Mesenchymal stem cell (in vitro differentiated cells and primary cell): ENCODE measurements around the gene SLC16A6.
"Not testable (repeated sequence)": the region's sequence is repeated elsewhere in the genome, so short reads cannot be mapped to it uniquely, and the experiment has no call there.

Experiments used
- DNase-seq: peaks from one replicate; pipeline ENCODE4 v3.0.0-alpha.2; 2013
- H2AFZ ChIP-seq: one replicate; pipeline ENCODE4 v1.6.1; 2013; ENCODE audit warnings: low read depth, mild to moderate bottlenecking, control low read depth, inconsistent platforms, low read length, moderate library complexity
- H2AK5ac ChIP-seq: 2 replicates; pipeline ENCODE4 v1.6.1; 2013; ENCODE audit warnings: low read length, moderate library complexity, mild to moderate bottlenecking, inconsistent platforms; ENCODE audit not compliant: severe bottlenecking
- H2BK120ac ChIP-seq: one replicate; pipeline ENCODE4 v1.6.1; 2013; ENCODE audit warnings: low read depth, mild to moderate bottlenecking, inconsistent platforms, low read length, moderate library complexity
- H2BK12ac ChIP-seq, 2 experiments: one replicate each; pipeline ENCODE4 v1.6.1; 2013; ENCODE audit warnings: inconsistent platforms in 2 of 2, low read length in 2 of 2, mild to moderate bottlenecking in 2 of 2, moderate library complexity in 2 of 2, control low read depth in 1 of 2
- H2BK15ac ChIP-seq: one replicate; pipeline ENCODE4 v1.6.1; 2013; ENCODE audit warnings: mild to moderate bottlenecking, low read depth, inconsistent platforms; ENCODE audit not compliant: poor library complexity, severe bottlenecking
- H2BK5ac ChIP-seq: 2 replicates; pipeline ENCODE4 v1.6.1; 2013; ENCODE audit warnings: low read depth, mild to moderate bottlenecking, low read length, control low read depth, inconsistent platforms; ENCODE audit not compliant: poor library complexity, severe bottlenecking
- H3K14ac ChIP-seq, 2 experiments: one replicate each; pipeline ENCODE4 v1.6.1; 2013; ENCODE audit warnings: inconsistent platforms in 2 of 2, low read length in 2 of 2, control low read depth in 1 of 2, mild to moderate bottlenecking in 1 of 2, moderate library complexity in 1 of 2
- H3K18ac ChIP-seq, 2 experiments: one replicate each; pipeline ENCODE4 v1.6.1; 2013; ENCODE audit warnings: inconsistent platforms in 2 of 2, low read length in 2 of 2, control low read depth in 1 of 2, low read depth in 1 of 2, mild to moderate bottlenecking in 1 of 2
- H3K23ac ChIP-seq, 2 experiments: one replicate each; pipeline ENCODE4 v1.6.1; 2013; ENCODE audit warnings: inconsistent platforms in 2 of 2, low read length in 2 of 2, mild to moderate bottlenecking in 2 of 2, moderate library complexity in 2 of 2, control low read depth in 1 of 2
- H3K27ac ChIP-seq: 2 replicates; pipeline ENCODE4 v1.5.1; 2013; ENCODE audit warnings: mild to moderate bottlenecking, moderate library complexity, low read length, control low read depth, inconsistent platforms; ENCODE audit not compliant: poor library complexity, severe bottlenecking
- H3K27me3 ChIP-seq, 2 experiments: 2 replicates each; pipeline versions ENCODE4 v1.6.1 to v1.7.0; 2013; ENCODE audit warnings: low read length in 2 of 2, mild to moderate bottlenecking in 2 of 2, moderate library complexity in 2 of 2, control low read depth in 1 of 2, inconsistent platforms in 1 of 2; ENCODE audit not compliant: control insufficient read depth in 1 of 2, insufficient read depth in 1 of 2
- H3K36me3 ChIP-seq, 2 experiments: 2 replicates each; pipeline versions ENCODE4 v1.6.1 to v1.7.0; 2013; ENCODE audit warnings: low read length in 2 of 2, control low read depth in 1 of 2, inconsistent platforms in 1 of 2, low read depth in 1 of 2, mild to moderate bottlenecking in 1 of 2; ENCODE audit not compliant: insufficient read depth in 2 of 2, control insufficient read depth in 1 of 2
- H3K4ac ChIP-seq, 2 experiments: one replicate each; pipeline ENCODE4 v1.6.1; 2013; ENCODE audit warnings: inconsistent platforms in 2 of 2, low read length in 2 of 2, mild to moderate bottlenecking in 2 of 2, moderate library complexity in 2 of 2, control low read depth in 1 of 2, low read depth in 1 of 2
- H3K4me1 ChIP-seq: 2 replicates; pipeline ENCODE4 v1.6.1; 2013; ENCODE audit warnings: low read depth, low read length, control low read depth; ENCODE audit not compliant: control insufficient read depth, insufficient read depth
- H3K4me2 ChIP-seq: 2 replicates; pipeline ENCODE4 v1.6.1; 2013; ENCODE audit warnings: low read length, mild to moderate bottlenecking, inconsistent platforms; ENCODE audit not compliant: poor library complexity, severe bottlenecking
- H3K4me3 ChIP-seq, 2 experiments: 2 replicates each; pipeline versions ENCODE4 v1.5.1 to v1.7.0; 2013; ENCODE audit warnings: low read length in 2 of 2, mild to moderate bottlenecking in 2 of 2, control low read depth in 1 of 2, low read depth in 1 of 2; ENCODE audit not compliant: insufficient read depth in 1 of 2
- H3K79me1 ChIP-seq: replicated peaks from 2 replicates; pipeline ENCODE4 v1.6.1; 2013; ENCODE audit warnings: mild to moderate bottlenecking, control low read depth, low read length, inconsistent platforms; ENCODE audit not compliant: poor library complexity, severe bottlenecking
- H3K9ac ChIP-seq: 2 replicates; pipeline ENCODE4 v1.7.0; 2013; ENCODE audit warnings: mild to moderate bottlenecking, low read length, moderate library complexity
- H3K9me3 ChIP-seq: 2 replicates; pipeline ENCODE4 v1.7.0; 2013; ENCODE audit warnings: mild to moderate bottlenecking, low read length; ENCODE audit not compliant: control insufficient read depth
- H4K8ac ChIP-seq: one replicate; pipeline ENCODE4 v1.6.1; 2013; ENCODE audit warnings: inconsistent platforms, mild to moderate bottlenecking, low read length, moderate library complexity
- H4K91ac ChIP-seq: one replicate; pipeline ENCODE4 v1.6.1; 2013; ENCODE audit warnings: mild to moderate bottlenecking, low read length, inconsistent platforms
- WGBS: methylation state at CpG from one replicate; pipeline ENCODE4 v1.1.7; 2013; ENCODE audit warnings: mixed read lengths; 5-methylcytosine and 5-hydroxymethylcytosine counted together

The SLC16A6 gene

DNA sequence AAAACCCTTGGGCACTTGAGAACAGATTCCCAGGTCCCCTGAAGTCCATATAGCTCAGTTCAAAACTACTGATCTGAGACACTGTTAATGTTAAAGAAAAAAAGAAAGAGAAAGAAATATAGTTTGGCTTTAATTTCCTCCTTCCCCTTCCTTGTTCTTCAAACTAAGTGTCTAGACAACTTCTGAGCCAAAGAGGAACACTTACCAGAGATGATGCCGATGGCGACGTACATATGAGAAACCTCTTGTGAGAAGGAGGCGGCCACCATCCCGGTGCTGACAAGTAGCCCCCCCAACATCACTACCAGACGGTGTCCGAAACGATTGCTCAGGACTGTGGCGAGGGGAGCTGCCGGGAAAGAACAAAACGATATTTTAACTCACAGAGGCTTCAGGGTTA lies 17.2 kb downstream of the SLC16A6 start:
- 97% methylated on average over 11 of the region's 11 CpGs for WGBS
- H2BK120ac ChIP-seq = no peak overlapping the region
- no peak overlapping the region for H3K14ac ChIP-seq
- H4K8ac ChIP-seq = no peak overlapping the region
- H3K4me3 ChIP-seq = no peak overlapping the region
- no peak overlapping the region for H3K9ac ChIP-seq
- H2BK12ac ChIP-seq = no peak overlapping the region
- peaks cover 9% of the 10 kb centered on the region for H3K9me3 ChIP-seq
- no peak overlapping the region for H2BK15ac ChIP-seq
- H2BK5ac ChIP-seq = no peak overlapping the region
- no peak for DNase-seq
- no peak overlapping the region for H4K91ac ChIP-seq
- H3K4me1 ChIP-seq = no peaks in the 10 kb centered on the region
- no peaks in the 10 kb centered on the region for H3K79me1 ChIP-seq
- no peak overlapping the region for H3K4ac ChIP-seq
- no peak overlapping the region for H3K23ac ChIP-seq
- H3K27ac ChIP-seq = no peak overlapping the region
- no peak overlapping the region for H3K4me2 ChIP-seq
- H3K18ac ChIP-seq = peak overlapping the region in 1 of 2 experiments; percentile 3
- H3K36me3 ChIP-seq = no peaks in the 10 kb centered on the region
- H2AFZ ChIP-seq = no peak overlapping the region
- H2AK5ac ChIP-seq = no peak overlapping the region
- no peaks in the 10 kb centered on the region for H3K27me3 ChIP-seq

DNA sequence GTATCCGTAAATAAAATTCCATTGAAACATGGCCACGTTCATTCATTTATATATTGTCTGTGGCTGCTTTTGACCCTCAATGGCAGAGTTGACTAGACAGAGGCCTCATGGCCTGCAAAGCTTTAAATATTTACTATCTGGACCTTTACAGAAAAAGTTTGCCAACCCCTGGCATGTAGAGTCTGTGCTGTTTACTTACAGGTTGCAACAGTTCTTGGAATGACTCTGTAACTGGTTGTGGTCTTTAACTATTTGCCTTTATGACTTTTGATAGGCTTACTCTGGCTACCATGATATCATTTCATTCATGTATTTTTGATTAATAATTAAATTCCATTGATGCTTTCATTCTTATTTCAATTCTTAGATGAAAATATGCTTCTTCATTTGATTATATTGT lies 25.1 kb downstream of the SLC16A6 start:
- H3K14ac ChIP-seq, H3K9ac ChIP-seq, H2BK15ac ChIP-seq, H4K91ac ChIP-seq, H3K23ac ChIP-seq, H3K4ac ChIP-seq, H3K4me2 ChIP-seq, H3K36me3 ChIP-seq, H4K8ac ChIP-seq, H3K18ac ChIP-seq, H3K27me3 ChIP-seq, H2BK12ac ChIP-seq, H3K27ac ChIP-seq, H3K9me3 ChIP-seq, H2BK5ac ChIP-seq, H3K79me1 ChIP-seq, H3K4me1 ChIP-seq, H2BK120ac ChIP-seq, H2AFZ ChIP-seq, H3K4me3 ChIP-seq, H2AK5ac ChIP-seq: not testable (repeated sequence)
- peak; percentile 53 for DNase-seq
- WGBS = 91% methylated on average over 2 of the region's 2 CpGs

DNA sequence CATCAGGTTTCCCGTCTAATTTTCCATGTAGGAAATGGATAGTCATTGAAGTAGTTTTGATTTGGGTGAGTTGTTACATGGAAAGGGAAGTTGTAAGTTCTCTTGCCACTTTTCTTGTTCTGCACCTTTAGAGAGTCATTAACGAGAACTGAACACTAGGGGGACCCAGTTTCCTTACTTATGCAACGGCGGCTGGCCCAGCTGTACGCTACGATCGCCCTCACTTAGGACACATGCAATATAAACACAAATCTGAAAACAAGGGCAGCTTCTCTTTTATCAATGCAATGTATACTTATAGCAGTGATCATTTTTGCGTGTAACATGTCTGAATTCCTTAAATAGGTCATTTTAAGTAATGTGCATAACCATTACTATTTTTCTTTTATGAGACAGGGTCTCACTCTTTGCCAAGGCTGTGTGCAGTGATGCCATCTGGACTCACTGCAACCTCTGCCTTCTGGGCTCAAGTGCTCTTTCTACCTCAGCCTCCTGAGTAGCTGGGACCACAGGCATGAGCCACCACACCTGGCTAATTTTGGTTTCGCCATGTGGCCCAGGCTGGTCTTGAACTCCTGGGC lies 27.7 kb downstream of the SLC16A6 start:
- not testable (repeated sequence) for H3K27me3 ChIP-seq, H3K79me1 ChIP-seq, H3K9me3 ChIP-seq, H2AK5ac ChIP-seq, H2BK120ac ChIP-seq, H3K4me2 ChIP-seq, H2AFZ ChIP-seq, H3K36me3 ChIP-seq, H3K9ac ChIP-seq, H2BK5ac ChIP-seq, H3K27ac ChIP-seq, H2BK15ac ChIP-seq, H3K4me3 ChIP-seq, H3K4me1 ChIP-seq, H3K23ac ChIP-seq, H3K14ac ChIP-seq
- H3K18ac ChIP-seq = peak overlapping the region in 1 of 2 experiments; percentile 54
- H4K8ac ChIP-seq = peak overlapping the region; percentile 20
- DNase-seq = peak; percentile 57
- peak overlapping the region in 1 of 2 experiments; percentile 82 for H3K4ac ChIP-seq
- 32% methylated on average over 3 of the region's 9 CpGs for WGBS
- peak overlapping the region; percentile 8 for H4K91ac ChIP-seq
- H2BK12ac ChIP-seq = peak overlapping the region in 1 of 2 experiments; percentile 92

DNA sequence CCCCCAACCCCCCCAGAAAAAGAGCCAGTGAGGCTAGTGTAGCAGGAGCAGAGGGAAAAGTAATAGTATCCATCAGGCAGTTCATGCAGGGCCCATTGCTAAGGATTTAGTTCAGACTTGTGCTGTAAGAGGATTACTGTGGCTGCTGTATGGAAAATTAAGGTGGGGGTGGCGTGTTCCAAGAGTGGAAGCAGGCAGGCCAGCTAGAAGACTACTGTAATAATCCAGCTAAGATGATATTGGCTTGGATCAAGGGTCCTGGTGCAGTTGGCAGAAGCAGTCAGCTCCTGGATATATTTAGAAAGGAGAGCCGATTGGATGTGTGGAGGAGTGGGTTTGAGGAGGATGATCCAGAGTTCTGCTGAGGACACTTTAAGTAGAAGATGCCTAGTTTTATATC lies 28.5 kb downstream of the SLC16A6 start:
- not testable (repeated sequence) for H3K9ac ChIP-seq, H3K27me3 ChIP-seq, H3K14ac ChIP-seq, H2BK120ac ChIP-seq, H2AK5ac ChIP-seq, H3K27ac ChIP-seq, H3K4me3 ChIP-seq, H2BK12ac ChIP-seq, H3K4me2 ChIP-seq, H3K9me3 ChIP-seq, H2AFZ ChIP-seq, H4K8ac ChIP-seq, DNase-seq, H3K4me1 ChIP-seq, H2BK5ac ChIP-seq, H4K91ac ChIP-seq, H3K79me1 ChIP-seq, H2BK15ac ChIP-seq, H3K36me3 ChIP-seq, H3K23ac ChIP-seq
- peak overlapping the region in 1 of 2 experiments; percentile 51 for H3K4ac ChIP-seq
- H3K18ac ChIP-seq = peak overlapping the region in 1 of 2 experiments; percentile 0
- 71% methylated on average over 2 of the region's 2 CpGs for WGBS
